Measurements from ENCODE around the gene ZNF710.

ZNF710 gene

DNA sequence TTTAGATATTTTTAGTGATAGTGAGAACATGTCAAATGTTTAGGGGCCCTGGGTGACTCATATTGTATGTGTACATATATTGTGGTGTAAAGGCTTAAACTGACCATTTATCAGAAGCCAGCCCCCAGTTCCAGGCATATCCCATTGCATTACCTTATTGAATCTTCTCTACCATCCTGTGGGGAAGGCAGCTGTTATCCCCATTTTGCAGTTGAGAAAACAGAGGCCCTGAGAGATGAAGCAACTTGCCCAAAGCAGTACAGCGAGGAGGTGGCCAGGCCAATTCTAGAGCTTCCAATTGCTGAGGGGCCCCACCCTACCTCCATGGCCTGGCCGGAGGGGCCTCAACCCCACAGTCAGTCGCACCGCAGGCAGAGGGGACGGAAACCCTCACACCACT lies 47.9 kb downstream of the ZNF710 start:
- in situ Hi-C loops (cut with HindIII; ENCODE audit: low pct_ligation_motif_present, low sequenced_read_pairs): no loop called here
- TF ChIP-seq, protein P1, sequence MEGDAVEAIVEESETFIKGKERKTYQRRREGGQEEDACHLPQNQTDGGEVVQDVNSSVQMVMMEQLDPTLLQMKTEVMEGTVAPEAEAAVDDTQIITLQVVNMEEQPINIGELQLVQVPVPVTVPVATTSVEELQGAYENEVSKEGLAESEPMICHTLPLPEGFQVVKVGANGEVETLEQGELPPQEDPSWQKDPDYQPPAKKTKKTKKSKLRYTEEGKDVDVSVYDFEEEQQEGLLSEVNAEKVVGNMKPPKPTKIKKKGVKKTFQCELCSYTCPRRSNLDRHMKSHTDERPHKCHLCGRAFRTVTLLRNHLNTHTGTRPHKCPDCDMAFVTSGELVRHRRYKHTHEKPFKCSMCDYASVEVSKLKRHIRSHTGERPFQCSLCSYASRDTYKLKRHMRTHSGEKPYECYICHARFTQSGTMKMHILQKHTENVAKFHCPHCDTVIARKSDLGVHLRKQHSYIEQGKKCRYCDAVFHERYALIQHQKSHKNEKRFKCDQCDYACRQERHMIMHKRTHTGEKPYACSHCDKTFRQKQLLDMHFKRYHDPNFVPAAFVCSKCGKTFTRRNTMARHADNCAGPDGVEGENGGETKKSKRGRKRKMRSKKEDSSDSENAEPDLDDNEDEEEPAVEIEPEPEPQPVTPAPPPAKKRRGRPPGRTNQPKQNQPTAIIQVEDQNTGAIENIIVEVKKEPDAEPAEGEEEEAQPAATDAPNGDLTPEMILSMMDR (IDR thresholded peaks at IDR 0.05; ENCODE audit: low read depth, low read length, missing control alignments): no peak
- DNase-seq: no peak
- Histone ChIP-seq H3K4me3 (ENCODE audit: low read depth, low read length) (no peak overlapping the region), H3K27ac (no peak overlapping the region), H3K27me3 (replicated peaks) (no peaks in the 10 kb centered on the region), H3K36me3 (replicated peaks) (no peaks in the 10 kb centered on the region)

- no peak for DNase-seq
- Histone ChIP-seq H3K4me3 (ENCODE audit: low read depth, low read length) (no peak overlapping the region), H3K27ac (no peak overlapping the region), H3K27me3 (replicated peaks) (no peaks in the 10 kb centered on the region), H3K36me3 (replicated peaks) (no peaks in the 10 kb centered on the region)
- in situ Hi-C loops (cut with HindIII; ENCODE audit: low pct_ligation_motif_present, low sequenced_read_pairs): no loop called here
- TF ChIP-seq, protein P1 (IDR thresholded peaks at IDR 0.05; ENCODE audit: low read depth, low read length, missing control alignments): no peak
These were observed 48.8 kb downstream of the ZNF710 start for GRCh38 chr15:90049666-90050604.

DNA sequence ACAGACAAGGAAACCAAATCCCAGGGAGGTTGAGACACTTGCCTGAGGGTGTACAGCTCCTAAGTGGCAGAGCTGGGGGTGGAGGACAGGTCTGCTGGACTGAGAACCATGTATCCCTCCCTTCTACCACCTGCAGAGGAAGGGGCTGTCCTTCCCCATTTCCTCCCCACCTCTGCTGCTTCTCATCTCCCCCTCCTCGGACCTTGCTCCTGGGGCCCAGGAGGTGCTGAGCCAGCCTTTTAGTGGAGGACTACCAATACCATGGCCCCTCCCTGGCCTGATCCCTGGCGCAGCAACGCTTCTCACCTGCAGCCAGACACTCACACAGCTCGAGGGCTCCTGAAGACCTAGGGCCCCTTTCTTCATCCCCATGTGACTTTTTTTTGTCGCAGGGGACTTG lies 50.8 kb downstream of the ZNF710 start:
- no peaks in the 10 kb centered on the region for H3K36me3 ChIP-seq (replicated peaks)
- TF ChIP-seq, protein P1 (IDR thresholded peaks at IDR 0.05; ENCODE audit: low read depth, low read length, missing control alignments): no peak
- H3K4me3 ChIP-seq (ENCODE audit: low read depth, low read length): no peak overlapping the region
- in situ Hi-C loops (cut with HindIII; ENCODE audit: low pct_ligation_motif_present, low sequenced_read_pairs): no loop called here
- no peak for DNase-seq
- no peak overlapping the region for H3K27ac ChIP-seq
- H3K27me3 ChIP-seq (replicated peaks): no peaks in the 10 kb centered on the region

DNA sequence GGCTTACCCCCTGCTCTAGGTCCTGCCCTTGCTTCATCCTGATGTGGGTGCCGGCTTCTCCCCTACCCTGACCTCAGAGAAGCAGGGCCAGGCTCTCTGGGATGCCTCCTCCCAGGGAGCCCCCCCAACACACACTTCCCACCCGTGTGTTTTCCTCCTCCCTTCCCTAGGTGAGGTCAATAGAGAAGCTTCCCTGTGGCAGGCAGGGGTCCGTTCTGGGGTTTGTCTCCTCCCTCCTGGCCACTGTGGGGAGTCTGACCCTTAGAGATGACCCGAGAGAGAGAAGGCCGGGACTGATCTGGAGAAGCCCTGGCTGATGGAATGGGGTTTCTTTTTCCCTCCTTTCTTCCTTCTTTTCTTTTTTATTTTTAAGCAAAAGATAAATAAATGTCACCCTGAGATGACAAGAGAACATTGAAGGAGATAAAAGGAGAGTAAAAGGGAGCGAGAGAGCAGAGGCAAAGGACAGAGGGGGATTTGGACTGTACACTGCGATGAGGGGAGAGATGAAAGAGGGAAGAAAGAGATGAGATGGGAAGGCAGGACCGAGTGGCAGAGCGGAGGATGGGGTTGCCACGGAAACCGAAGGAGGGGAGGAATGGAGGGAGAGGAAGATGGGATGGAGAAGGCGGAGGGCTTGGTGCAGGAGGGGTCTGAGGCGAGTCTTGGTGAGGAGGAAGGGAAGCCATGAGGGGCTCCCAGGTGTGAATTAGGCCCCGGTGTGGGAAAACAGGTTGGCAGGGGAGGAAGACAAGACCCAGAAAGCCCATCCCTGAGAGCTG lies 52.8 kb downstream of the ZNF710 start:
- Histone ChIP-seq H3K27me3 (replicated peaks) (no peaks in the 10 kb centered on the region), H3K36me3 (replicated peaks) (no peaks in the 10 kb centered on the region), H3K4me3 (ENCODE audit: low read depth, low read length) (no peak overlapping the region), H3K27ac (no peak overlapping the region)
- TF ChIP-seq, protein P1 (IDR thresholded peaks at IDR 0.05; ENCODE audit: low read depth, low read length, missing control alignments): no peak
- in situ Hi-C loops (cut with HindIII; ENCODE audit: low pct_ligation_motif_present, low sequenced_read_pairs): no loop called here
- no peak for DNase-seq

GRCh38 chr15:90054618-90055097 lies 53.5 kb downstream of the ZNF710 start:
- no peaks in the 10 kb centered on the region for H3K27me3 ChIP-seq (replicated peaks)
- in situ Hi-C loops (cut with HindIII; ENCODE audit: low pct_ligation_motif_present, low sequenced_read_pairs): no loop called here
- no peak for DNase-seq
- H3K36me3 ChIP-seq (replicated peaks): no peaks in the 10 kb centered on the region
- no peak overlapping the region for H3K27ac ChIP-seq
- H3K4me3 ChIP-seq (ENCODE audit: low read depth, low read length): no peak overlapping the region
- TF ChIP-seq, protein P1 (IDR thresholded peaks at IDR 0.05; ENCODE audit: low read depth, low read length, missing control alignments): no peak

All from brain microvascular endothelial cell (primary cell).